Right atrium auricular region (tissue), 2 donors: Measurements from ENCODE around the gene COMT. TPM values are rescaled to one million over a fixed set of nuclear protein-coding genes. Genes with fewer than 3 reads are reported as not detected.

Experiments
- DNase-seq: peaks from one replicate; pipeline ENCODE4 v3.0.0-alpha.2; 2019; ENCODE audit warnings: low spot score
- H3K27ac ChIP-seq, 2 donors: fragments of 200-600 bp; sonication (generic); 1 replicate in 1 of 2; 2 replicates in 1 of 2; pipeline ENCODE4 v1.5.1; 2016 to 2019
- H3K27me3 ChIP-seq, 2 donors: fragments of 200-600 bp; sonication (generic); one replicate each; pipeline versions ENCODE4 v1.5.1 to v1.6.0; 2017 to 2019
- H3K36me3 ChIP-seq: fragments of 200-600 bp; sonication (generic); one replicate; pipeline ENCODE4 v1.5.1; 2016
- H3K4me1 ChIP-seq, 2 donors: fragments of 200-600 bp; sonication (generic); one replicate each; pipeline versions ENCODE4 v1.5.1 to v1.6.0; 2017 to 2019
- H3K4me3 ChIP-seq, 2 donors: fragments of 200-600 bp; sonication (generic); 1 replicate in 1 of 2; 2 replicates in 1 of 2; pipeline ENCODE4 v1.5.1; 2017 to 2019; ENCODE audit warnings: mild to moderate bottlenecking in 1 of 2, moderate library complexity in 1 of 2
- H3K9me3 ChIP-seq, 2 donors: fragments of 200-600 bp; sonication (generic); one replicate each; pipeline ENCODE4 v1.5.1; 2019
- total RNA-seq, 2 donors: library from RNA; depleted of rRNA; stranded (reverse); fragments of >200 nt; gene quantifications; one replicate each; pipeline ENCODE4 v1.1.0, GENCODE V29; 2016
- TF ChIP-seq, protein P1 (sequence below), 2 donors: fragments of 200-600 bp; sonication (generic); IDR thresholded peaks; one replicate each; pipeline ENCODE4 v1.5.1; 2019; ENCODE audit warnings: antibody characterized with exemption in 2 of 2

Gene COMT
- total RNA-seq, 2 donors from 2014 or later = 142 to 195 TPM

DNA sequence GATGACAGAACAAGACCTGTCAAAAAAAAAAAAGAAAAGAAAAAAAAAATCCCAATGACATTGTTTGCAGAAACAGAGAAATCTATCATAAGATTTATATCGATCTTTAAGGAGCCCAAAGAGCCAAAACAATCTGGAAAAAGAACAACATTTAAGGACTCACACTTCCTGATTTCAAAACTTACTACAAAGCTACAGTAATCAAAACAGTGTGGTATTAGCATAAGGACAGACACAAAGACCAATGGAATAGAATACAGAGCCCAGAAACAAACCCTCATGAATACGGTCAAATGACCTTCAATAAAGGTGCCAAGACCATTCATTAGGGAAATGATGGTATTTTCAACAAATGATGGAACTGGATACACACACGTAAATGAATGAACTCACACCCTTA, 62.9 kb downstream of the COMT start:
- Histone ChIP-seq H3K27me3 (no peaks in the 10 kb centered on the region), H3K9me3 (peaks cover 0 to 17% of the 10 kb centered on the region in 2 donors), H3K4me1 (peaks cover 0 to 20% of the 10 kb centered on the region in 2 donors), H3K36me3 (no peaks in the 10 kb centered on the region), H3K4me3 (no peak overlapping the region), H3K27ac (no peak overlapping the region)
- TF ChIP-seq, protein P1, sequence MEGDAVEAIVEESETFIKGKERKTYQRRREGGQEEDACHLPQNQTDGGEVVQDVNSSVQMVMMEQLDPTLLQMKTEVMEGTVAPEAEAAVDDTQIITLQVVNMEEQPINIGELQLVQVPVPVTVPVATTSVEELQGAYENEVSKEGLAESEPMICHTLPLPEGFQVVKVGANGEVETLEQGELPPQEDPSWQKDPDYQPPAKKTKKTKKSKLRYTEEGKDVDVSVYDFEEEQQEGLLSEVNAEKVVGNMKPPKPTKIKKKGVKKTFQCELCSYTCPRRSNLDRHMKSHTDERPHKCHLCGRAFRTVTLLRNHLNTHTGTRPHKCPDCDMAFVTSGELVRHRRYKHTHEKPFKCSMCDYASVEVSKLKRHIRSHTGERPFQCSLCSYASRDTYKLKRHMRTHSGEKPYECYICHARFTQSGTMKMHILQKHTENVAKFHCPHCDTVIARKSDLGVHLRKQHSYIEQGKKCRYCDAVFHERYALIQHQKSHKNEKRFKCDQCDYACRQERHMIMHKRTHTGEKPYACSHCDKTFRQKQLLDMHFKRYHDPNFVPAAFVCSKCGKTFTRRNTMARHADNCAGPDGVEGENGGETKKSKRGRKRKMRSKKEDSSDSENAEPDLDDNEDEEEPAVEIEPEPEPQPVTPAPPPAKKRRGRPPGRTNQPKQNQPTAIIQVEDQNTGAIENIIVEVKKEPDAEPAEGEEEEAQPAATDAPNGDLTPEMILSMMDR (IDR thresholded peaks at IDR 0.05) = no peak
- DNase-seq = no peak

- DNase-seq = no peak
- TF ChIP-seq, protein P1 (IDR thresholded peaks at IDR 0.05) = no peak
- H3K4me1 ChIP-seq = peaks cover 0 to 6% of the 10 kb centered on the region in 2 donors
- no peaks in the 10 kb centered on the region for H3K27me3 ChIP-seq
- no peaks in the 10 kb centered on the region for H3K36me3 ChIP-seq
- no peak overlapping the region for H3K27ac ChIP-seq
- no peak overlapping the region for H3K4me3 ChIP-seq
- H3K9me3 ChIP-seq = peaks cover 0 to 12% of the 10 kb centered on the region in 2 donors
These were observed 66.8 kb downstream of the COMT start for GRCh38 chr22:20008221-20008995.

DNA sequence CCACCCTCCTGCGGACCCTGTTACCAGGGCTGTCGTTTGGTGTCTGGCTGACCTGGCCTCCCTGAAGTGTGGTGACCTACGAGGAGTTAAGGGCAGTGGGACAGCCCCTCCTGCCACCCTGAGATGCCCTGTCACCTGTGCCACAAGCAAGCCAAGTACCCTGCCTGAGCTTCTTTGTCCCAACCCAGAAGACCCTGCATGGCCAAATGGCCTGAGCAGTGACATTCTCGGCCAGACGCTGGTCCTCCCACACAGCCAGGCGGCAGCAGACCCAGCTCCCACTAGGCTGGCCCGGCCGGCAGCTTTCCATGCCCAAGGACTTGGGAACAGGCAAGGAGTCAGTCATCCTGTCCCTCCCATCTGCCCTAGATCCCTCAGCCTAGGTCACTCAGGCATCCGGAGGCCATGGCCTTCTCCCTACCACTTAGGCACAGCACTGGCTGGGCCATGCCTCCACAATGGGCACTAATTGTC, 67.5 kb downstream of the COMT start:
- peaks cover 0 to 8% of the 10 kb centered on the region in 2 donors for H3K4me1 ChIP-seq
- no peak for DNase-seq
- H3K9me3 ChIP-seq = peaks cover 0 to 5% of the 10 kb centered on the region in 2 donors
- H3K27ac ChIP-seq = no peak overlapping the region
- TF ChIP-seq, protein P1 (IDR thresholded peaks at IDR 0.05) = no peak
- H3K36me3 ChIP-seq = no peaks in the 10 kb centered on the region
- no peaks in the 10 kb centered on the region for H3K27me3 ChIP-seq
- no peak overlapping the region for H3K4me3 ChIP-seq

DNA sequence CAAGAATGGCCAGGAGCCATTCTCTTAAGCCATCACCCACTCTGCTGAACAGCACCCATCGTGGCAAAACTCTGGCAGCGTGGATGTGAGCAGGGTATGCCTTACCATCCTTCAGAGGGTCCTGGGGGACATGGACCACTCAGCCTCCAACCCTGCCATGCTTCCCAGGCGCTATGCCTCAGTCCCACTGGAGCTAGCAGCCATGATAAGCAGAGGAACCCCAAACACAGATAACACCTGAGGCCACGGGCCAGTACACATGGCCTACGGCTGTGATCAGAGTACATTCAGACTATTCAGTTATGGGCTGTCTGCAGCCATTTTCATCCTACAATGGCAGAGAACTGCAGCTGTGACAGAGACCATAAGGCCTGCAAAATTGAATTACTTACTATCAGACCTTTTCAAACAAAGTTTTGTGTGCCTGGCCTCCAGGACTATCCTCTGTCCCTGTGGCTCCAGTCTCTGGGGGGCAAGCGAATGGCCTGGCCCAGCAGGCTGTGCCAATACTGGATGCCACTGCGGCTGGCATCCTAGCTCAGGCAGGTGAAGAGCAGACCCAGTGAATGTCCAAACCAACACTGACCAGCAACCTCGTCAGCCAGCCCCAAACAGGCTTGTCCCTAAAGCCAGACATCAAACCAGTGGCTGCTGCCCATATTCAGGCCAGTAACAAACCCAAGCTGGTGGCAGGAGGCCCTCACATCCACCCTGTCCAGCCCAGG, 68.2 kb downstream of the COMT start:
- Histone ChIP-seq H3K4me3 (no peak overlapping the region), H3K4me1 (peaks cover 0 to 12% of the 10 kb centered on the region in 2 donors), H3K27me3 (no peaks in the 10 kb centered on the region), H3K36me3 (no peaks in the 10 kb centered on the region), H3K9me3 (no peaks in the 10 kb centered on the region), H3K27ac (no peak overlapping the region)
- TF ChIP-seq, protein P1 (IDR thresholded peaks at IDR 0.05) = no peak
- no peak for DNase-seq

DNA sequence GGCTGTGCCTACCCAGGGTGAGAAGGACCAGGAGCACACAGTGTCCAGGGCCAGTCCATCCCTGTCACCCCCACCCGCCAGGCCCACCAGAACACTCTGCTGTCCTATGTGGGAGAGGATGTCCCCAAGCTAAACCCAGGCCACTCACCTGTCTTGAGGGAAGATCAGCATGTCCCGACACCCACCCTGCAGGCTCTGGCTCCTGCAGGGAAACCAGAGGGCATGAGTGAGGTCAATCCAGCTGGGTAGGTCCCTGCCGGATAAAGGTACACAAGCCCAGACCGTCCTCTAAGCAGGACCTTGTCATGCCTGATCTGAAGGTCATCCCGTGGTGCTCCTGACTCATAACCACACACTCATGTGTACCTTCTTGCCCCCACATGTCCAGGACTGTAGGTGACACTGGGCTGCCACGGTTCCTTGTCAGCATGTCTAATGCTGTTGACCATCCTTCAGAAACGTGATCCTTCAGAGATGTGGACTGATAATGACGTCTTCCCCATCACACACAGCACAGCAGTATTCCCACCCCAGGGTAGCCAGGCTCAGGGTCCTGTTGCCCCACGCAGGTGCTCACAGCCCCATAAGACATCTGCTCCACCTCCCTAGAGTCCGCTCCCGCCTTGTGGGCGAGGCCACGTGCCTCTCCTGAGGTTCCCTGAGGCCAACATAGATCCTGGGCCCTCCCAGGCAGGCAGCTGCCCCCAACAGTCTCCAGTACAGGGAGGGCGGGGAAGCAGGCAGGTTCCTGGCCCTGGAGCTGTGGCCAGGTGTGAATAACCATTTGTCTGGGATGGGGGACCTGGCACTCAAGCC, 68.9 kb downstream of the COMT start:
- no peaks in the 10 kb centered on the region for H3K36me3 ChIP-seq
- H3K27ac ChIP-seq = no peak overlapping the region
- TF ChIP-seq, protein P1 (IDR thresholded peaks at IDR 0.05) = no peak
- DNase-seq = no peak
- H3K4me3 ChIP-seq = no peak overlapping the region
- no peaks in the 10 kb centered on the region for H3K27me3 ChIP-seq
- H3K9me3 ChIP-seq = no peaks in the 10 kb centered on the region
- H3K4me1 ChIP-seq = peaks cover 0 to 16% of the 10 kb centered on the region in 2 donors
